ENCODE data around the gene RNASE2. TPM values are rescaled to one million over a fixed set of nuclear protein-coding genes. Genes with fewer than 3 reads are reported as not detected.
"Not testable (repeated sequence)": the region's sequence is repeated elsewhere in the genome, so short reads cannot be mapped to it uniquely, and the experiment has no call there.

RNASE2 gene
- not detected in 2 replicates for total RNA-seq (2021)
- not detected for Bru-seq, nascent RNA
- BruChase-seq, experiment 1, labeled RNA remaining after a 2-hour chase: not detected
- not detected for BruChase-seq, experiment 2, labeled RNA remaining after a 6-hour chase
- long read RNA-seq: 0 reads

GRCh38 chr14:20954736-20955537 lies at the start of gene RNASE2:
TSS of gene RNASE2 (plus strand) at chr14:20955487. CDS start at chr14:20955772, 285 bp downstream.
- POLR2A ChIA-PET (ENCODE audit: low non-redundant PET); H3K9me3 ChIP-seq (ENCODE audit: low read depth, low read length, poor library complexity, severe bottlenecking); BruUV-seq (replicated peaks); intact Hi-C loops (cut with micrococcal nuclease; ENCODE audit: unreplicated experiment); H3K36me3 ChIP-seq (ENCODE audit: insufficient read depth, low read length, poor library complexity, severe bottlenecking); H3K4me3 ChIP-seq (ENCODE audit: low read depth, low read length, poor library complexity, severe bottlenecking); CTCF ChIA-PET; DNase-seq (ENCODE audit: low spot score); H3K4me1 ChIP-seq (ENCODE audit: insufficient read depth, low read length, poor library complexity, severe bottlenecking); H3K27me3 ChIP-seq (replicated peaks; ENCODE audit: insufficient read depth, low read depth, low read length, poor library complexity); H3K27ac ChIP-seq (ENCODE audit: low read depth, low read length, poor library complexity, severe bottlenecking): not testable (repeated sequence)

- Histone ChIP-seq H3K4me1 (ENCODE audit: insufficient read depth, low read length, poor library complexity, severe bottlenecking) (no peaks in the 10 kb centered on the region), H3K27me3 (replicated peaks; ENCODE audit: insufficient read depth, low read depth, low read length, poor library complexity) (no peaks in the 10 kb centered on the region), H3K27ac (ENCODE audit: low read depth, low read length, poor library complexity, severe bottlenecking) (no peak overlapping the region), H3K9me3 (ENCODE audit: low read depth, low read length, poor library complexity, severe bottlenecking) (no peaks in the 10 kb centered on the region), H3K36me3 (ENCODE audit: insufficient read depth, low read length, poor library complexity, severe bottlenecking) (no peaks in the 10 kb centered on the region), H3K4me3 (ENCODE audit: low read depth, low read length, poor library complexity, severe bottlenecking) (no peak overlapping the region)
- TF ChIP-seq EZH2 (IDR thresholded peaks at IDR 0.05; ENCODE audit: borderline replicate concordance, low read depth, low read length, poor library complexity, severe bottlenecking): no peak
- TF ChIP-seq CTCF (conservative IDR thresholded peaks at IDR 0.05; ENCODE audit: low read depth, low read length): no peak
- ChIA-PET CTCF (no interaction called here), POLR2A (ENCODE audit: low non-redundant PET) (no interaction called here)
- DNase-seq (ENCODE audit: low spot score): no peak
- BruUV-seq (replicated peaks): no TSS peak
- intact Hi-C loops (cut with micrococcal nuclease; ENCODE audit: unreplicated experiment): no loop called here
These were observed 49.6 kb upstream of the RNASE2 start for GRCh38 chr14:20905676-20906075.

GRCh38 chr14:20907214-20907613 lies 48.1 kb upstream of the RNASE2 start:
- POLR2A ChIA-PET (ENCODE audit: low non-redundant PET): no interaction called here
- Histone ChIP-seq H3K4me3 (ENCODE audit: low read depth, low read length, poor library complexity, severe bottlenecking) (no peak overlapping the region), H3K27me3 (replicated peaks; ENCODE audit: insufficient read depth, low read depth, low read length, poor library complexity) (no peaks in the 10 kb centered on the region), H3K36me3 (ENCODE audit: insufficient read depth, low read length, poor library complexity, severe bottlenecking) (no peaks in the 10 kb centered on the region), H3K4me1 (ENCODE audit: insufficient read depth, low read length, poor library complexity, severe bottlenecking) (no peaks in the 10 kb centered on the region), H3K9me3 (ENCODE audit: low read depth, low read length, poor library complexity, severe bottlenecking) (no peaks in the 10 kb centered on the region), H3K27ac (ENCODE audit: low read depth, low read length, poor library complexity, severe bottlenecking) (no peak overlapping the region)
- no TSS peak for BruUV-seq (replicated peaks)
- no peak for TF ChIP-seq EZH2 (IDR thresholded peaks at IDR 0.05; ENCODE audit: borderline replicate concordance, low read depth, low read length, poor library complexity, severe bottlenecking)
- TF ChIP-seq CTCF (conservative IDR thresholded peaks at IDR 0.05; ENCODE audit: low read depth, low read length): no peak
- intact Hi-C loops (cut with micrococcal nuclease; ENCODE audit: unreplicated experiment): no loop called here
- CTCF ChIA-PET: no interaction called here
- DNase-seq (ENCODE audit: low spot score): no peak

- H3K36me3 ChIP-seq (ENCODE audit: insufficient read depth, low read length, poor library complexity, severe bottlenecking); H3K9me3 ChIP-seq (ENCODE audit: low read depth, low read length, poor library complexity, severe bottlenecking); DNase-seq (ENCODE audit: low spot score); CTCF ChIA-PET; H3K4me3 ChIP-seq (ENCODE audit: low read depth, low read length, poor library complexity, severe bottlenecking); H3K27ac ChIP-seq (ENCODE audit: low read depth, low read length, poor library complexity, severe bottlenecking); intact Hi-C loops (cut with micrococcal nuclease; ENCODE audit: unreplicated experiment); H3K27me3 ChIP-seq (replicated peaks; ENCODE audit: insufficient read depth, low read depth, low read length, poor library complexity); POLR2A ChIA-PET (ENCODE audit: low non-redundant PET); H3K4me1 ChIP-seq (ENCODE audit: insufficient read depth, low read length, poor library complexity, severe bottlenecking); BruUV-seq (replicated peaks): not testable (repeated sequence)
These were observed 44.5 kb upstream of the RNASE2 start for GRCh38 chr14:20910822-20911221.

- BruUV-seq (replicated peaks); H3K4me3 ChIP-seq (ENCODE audit: low read depth, low read length, poor library complexity, severe bottlenecking); POLR2A ChIA-PET (ENCODE audit: low non-redundant PET); H3K36me3 ChIP-seq (ENCODE audit: insufficient read depth, low read length, poor library complexity, severe bottlenecking); H3K9me3 ChIP-seq (ENCODE audit: low read depth, low read length, poor library complexity, severe bottlenecking); intact Hi-C loops (cut with micrococcal nuclease; ENCODE audit: unreplicated experiment); H3K4me1 ChIP-seq (ENCODE audit: insufficient read depth, low read length, poor library complexity, severe bottlenecking); CTCF ChIA-PET; DNase-seq (ENCODE audit: low spot score); H3K27ac ChIP-seq (ENCODE audit: low read depth, low read length, poor library complexity, severe bottlenecking): not testable (repeated sequence)
- peaks cover 11% of the 10 kb centered on the region for H3K27me3 ChIP-seq (replicated peaks; ENCODE audit: insufficient read depth, low read depth, low read length, poor library complexity)
These were observed 36.1 kb upstream of the RNASE2 start for GRCh38 chr14:20919038-20919756.

Data from A673 (cell line).